ENCODE measurements around the gene SUDS3. TPM values are rescaled to one million over a fixed set of nuclear protein-coding genes. Genes with fewer than 3 reads are reported as not detected.
"Not testable (repeated sequence)": the region's sequence is repeated elsewhere in the genome, so short reads cannot be mapped to it uniquely, and the experiment has no call there.

Gene SUDS3
- total and polyA plus RNA-seq, 2 experiments from 2014 or later, result 53.0 to 77.1 TPM

DNA sequence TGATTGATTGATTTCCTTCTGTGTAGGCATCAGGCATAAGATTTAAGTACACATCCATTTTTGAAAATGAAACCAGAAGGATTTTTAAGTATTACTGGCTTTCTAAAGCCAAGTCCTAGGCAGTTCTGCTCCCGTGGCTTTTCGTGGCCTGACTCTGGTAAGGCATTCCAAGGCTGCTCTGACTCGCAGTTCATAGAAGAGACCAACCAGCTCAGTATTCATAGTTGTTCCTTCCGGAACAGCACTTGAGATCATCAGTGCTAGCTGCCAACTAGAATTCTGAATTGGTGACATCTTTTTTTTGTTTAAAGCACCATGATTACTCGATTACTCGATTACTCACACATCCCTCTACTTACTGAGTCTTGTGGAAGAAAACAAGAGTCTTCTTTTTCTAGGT lies 25.9 kb downstream of the SUDS3 start (continued):
- TF ChIP-seq, protein P1, sequence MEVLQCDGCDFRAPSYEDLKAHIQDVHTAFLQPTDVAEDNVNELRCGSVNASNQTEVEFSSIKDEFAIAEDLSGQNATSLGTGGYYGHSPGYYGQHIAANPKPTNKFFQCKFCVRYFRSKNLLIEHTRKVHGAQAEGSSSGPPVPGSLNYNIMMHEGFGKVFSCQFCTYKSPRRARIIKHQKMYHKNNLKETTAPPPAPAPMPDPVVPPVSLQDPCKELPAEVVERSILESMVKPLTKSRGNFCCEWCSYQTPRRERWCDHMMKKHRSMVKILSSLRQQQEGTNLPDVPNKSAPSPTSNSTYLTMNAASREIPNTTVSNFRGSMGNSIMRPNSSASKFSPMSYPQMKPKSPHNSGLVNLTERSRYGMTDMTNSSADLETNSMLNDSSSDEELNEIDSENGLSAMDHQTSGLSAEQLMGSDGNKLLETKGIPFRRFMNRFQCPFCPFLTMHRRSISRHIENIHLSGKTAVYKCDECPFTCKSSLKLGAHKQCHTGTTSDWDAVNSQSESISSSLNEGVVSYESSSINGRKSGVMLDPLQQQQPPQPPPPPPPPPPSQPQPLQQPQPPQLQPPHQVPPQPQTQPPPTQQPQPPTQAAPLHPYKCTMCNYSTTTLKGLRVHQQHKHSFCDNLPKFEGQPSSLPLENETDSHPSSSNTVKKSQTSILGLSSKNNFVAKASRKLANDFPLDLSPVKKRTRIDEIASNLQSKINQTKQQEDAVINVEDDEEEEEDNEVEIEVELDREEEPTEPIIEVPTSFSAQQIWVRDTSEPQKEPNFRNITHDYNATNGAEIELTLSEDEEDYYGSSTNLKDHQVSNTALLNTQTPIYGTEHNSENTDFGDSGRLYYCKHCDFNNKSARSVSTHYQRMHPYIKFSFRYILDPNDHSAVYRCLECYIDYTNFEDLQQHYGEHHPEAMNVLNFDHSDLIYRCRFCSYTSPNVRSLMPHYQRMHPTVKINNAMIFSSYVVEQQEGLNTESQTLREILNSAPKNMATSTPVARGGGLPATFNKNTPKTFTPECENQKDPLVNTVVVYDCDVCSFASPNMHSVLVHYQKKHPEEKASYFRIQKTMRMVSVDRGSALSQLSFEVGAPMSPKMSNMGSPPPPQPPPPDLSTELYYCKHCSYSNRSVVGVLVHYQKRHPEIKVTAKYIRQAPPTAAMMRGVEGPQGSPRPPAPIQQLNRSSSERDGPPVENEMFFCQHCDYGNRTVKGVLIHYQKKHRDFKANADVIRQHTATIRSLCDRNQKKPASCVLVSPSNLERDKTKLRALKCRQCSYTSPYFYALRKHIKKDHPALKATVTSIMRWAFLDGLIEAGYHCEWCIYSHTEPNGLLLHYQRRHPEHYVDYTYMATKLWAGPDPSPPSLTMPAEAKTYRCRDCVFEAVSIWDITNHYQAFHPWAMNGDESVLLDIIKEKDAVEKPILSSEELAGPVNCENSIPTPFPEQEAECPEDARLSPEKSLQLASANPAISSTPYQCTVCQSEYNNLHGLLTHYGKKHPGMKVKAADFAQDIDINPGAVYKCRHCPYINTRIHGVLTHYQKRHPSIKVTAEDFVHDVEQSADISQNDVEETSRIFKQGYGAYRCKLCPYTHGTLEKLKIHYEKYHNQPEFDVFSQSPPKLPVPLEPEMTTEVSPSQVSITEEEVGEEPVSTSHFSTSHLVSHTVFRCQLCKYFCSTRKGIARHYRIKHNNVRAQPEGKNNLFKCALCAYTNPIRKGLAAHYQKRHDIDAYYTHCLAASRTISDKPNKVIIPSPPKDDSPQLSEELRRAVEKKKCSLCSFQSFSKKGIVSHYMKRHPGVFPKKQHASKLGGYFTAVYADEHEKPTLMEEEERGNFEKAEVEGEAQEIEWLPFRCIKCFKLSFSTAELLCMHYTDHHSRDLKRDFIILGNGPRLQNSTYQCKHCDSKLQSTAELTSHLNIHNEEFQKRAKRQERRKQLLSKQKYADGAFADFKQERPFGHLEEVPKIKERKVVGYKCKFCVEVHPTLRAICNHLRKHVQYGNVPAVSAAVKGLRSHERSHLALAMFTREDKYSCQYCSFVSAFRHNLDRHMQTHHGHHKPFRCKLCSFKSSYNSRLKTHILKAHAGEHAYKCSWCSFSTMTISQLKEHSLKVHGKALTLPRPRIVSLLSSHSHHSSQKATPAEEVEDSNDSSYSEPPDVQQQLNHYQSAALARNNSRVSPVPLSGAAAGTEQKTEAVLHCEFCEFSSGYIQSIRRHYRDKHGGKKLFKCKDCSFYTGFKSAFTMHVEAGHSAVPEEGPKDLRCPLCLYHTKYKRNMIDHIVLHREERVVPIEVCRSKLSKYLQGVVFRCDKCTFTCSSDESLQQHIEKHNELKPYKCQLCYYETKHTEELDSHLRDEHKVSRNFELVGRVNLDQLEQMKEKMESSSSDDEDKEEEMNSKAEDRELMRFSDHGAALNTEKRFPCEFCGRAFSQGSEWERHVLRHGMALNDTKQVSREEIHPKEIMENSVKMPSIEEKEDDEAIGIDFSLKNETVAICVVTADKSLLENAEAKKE (CRISPR knock-in tag; IDR thresholded peaks at IDR 0.05), result no peak
- no peak for TF ChIP-seq EZH2phosphoT487 (IDR thresholded peaks at IDR 0.05; ENCODE audit: unreplicated experiment)
- TF ChIP-seq CREB1 (CRISPR knock-in tag; IDR thresholded peaks at IDR 0.05; ENCODE audit: low read depth), result no peak
- TF ChIP-seq, protein P2, sequence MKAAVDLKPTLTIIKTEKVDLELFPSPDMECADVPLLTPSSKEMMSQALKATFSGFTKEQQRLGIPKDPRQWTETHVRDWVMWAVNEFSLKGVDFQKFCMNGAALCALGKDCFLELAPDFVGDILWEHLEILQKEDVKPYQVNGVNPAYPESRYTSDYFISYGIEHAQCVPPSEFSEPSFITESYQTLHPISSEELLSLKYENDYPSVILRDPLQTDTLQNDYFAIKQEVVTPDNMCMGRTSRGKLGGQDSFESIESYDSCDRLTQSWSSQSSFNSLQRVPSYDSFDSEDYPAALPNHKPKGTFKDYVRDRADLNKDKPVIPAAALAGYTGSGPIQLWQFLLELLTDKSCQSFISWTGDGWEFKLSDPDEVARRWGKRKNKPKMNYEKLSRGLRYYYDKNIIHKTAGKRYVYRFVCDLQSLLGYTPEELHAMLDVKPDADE (IDR thresholded peaks at IDR 0.05), result no peak

DNA sequence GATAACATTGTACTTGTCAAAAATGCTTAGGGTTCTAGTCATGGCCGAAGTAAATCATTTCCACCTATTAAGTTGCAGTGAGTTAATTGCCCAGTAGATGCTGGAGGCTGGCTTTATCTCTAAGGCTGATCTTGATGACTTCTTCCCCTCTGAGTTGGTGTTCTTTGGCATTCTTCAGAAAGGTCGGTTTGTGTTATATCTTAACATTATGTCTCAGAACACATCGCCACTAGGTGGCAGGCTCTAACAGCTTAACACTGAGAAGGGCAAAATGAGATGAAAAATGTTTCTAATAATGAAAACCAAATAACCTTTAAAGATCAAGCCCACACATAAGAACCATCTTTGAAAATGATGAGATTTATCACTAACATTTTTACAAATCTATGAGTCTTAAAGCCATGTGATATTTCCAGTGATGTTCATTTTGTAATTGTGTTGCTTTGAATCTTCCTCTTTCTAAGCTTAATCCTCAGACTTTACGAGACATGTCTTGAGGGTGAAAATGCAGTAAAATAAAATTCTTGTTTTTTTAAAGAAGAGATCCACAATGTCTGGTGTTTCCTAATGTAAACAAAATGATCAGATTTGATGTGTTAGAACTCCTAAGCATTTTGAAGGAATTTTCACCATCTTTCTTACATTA lies 28.6 kb downstream of the SUDS3 start:
- Histone ChIP-seq H3K4me3 (no peak overlapping the region), H3F3A (replicated peaks; ENCODE audit: low read depth) (no peaks in the 10 kb centered on the region), H3K27me3 (ENCODE audit: insufficient read depth) (no peaks in the 10 kb centered on the region), H4K20me1 (replicated peaks; ENCODE audit: insufficient read depth) (no peaks in the 10 kb centered on the region), H3K9me2 (ENCODE audit: insufficient read depth) (no peaks in the 10 kb centered on the region), H3K36me3 (ENCODE audit: insufficient read depth) (peaks cover 41% of the 10 kb centered on the region), H3K79me2 (replicated peaks; ENCODE audit: insufficient read depth) (no peaks in the 10 kb centered on the region), H3K4me1 (ENCODE audit: insufficient read depth) (no peaks in the 10 kb centered on the region), H3K27ac (ENCODE audit: low read depth) (no peak overlapping the region), H2AFZ (no peak overlapping the region), H3K4me2 (no peak overlapping the region)
- Mint-ChIP-seq H3K4me3 (no peak overlapping the region), H3K9me3 (no peaks in the 10 kb centered on the region), H3K27me3 (ENCODE audit: insufficient read depth, low read depth, poor library complexity) (peaks cover 2% of the 10 kb centered on the region), H3K36me3 (ENCODE audit: low read depth) (peaks cover 86% of the 10 kb centered on the region), H3K4me1 (no peaks in the 10 kb centered on the region), H3K27ac (no peak overlapping the region)
- TF ChIP-seq EZH2 (IDR thresholded peaks at IDR 0.05; ENCODE audit: low read depth, unreplicated experiment), result no peak
- TF ChIP-seq, protein P3, sequence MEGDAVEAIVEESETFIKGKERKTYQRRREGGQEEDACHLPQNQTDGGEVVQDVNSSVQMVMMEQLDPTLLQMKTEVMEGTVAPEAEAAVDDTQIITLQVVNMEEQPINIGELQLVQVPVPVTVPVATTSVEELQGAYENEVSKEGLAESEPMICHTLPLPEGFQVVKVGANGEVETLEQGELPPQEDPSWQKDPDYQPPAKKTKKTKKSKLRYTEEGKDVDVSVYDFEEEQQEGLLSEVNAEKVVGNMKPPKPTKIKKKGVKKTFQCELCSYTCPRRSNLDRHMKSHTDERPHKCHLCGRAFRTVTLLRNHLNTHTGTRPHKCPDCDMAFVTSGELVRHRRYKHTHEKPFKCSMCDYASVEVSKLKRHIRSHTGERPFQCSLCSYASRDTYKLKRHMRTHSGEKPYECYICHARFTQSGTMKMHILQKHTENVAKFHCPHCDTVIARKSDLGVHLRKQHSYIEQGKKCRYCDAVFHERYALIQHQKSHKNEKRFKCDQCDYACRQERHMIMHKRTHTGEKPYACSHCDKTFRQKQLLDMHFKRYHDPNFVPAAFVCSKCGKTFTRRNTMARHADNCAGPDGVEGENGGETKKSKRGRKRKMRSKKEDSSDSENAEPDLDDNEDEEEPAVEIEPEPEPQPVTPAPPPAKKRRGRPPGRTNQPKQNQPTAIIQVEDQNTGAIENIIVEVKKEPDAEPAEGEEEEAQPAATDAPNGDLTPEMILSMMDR (conservative IDR thresholded peaks at IDR 0.05; ENCODE audit: low read depth in 2 of 2), result peak; percentile 85 to 98
- peak; percentile 94 for DNase-seq (ENCODE audit: low spot score)
- ATAC-seq, result peak; percentile 80

DNA sequence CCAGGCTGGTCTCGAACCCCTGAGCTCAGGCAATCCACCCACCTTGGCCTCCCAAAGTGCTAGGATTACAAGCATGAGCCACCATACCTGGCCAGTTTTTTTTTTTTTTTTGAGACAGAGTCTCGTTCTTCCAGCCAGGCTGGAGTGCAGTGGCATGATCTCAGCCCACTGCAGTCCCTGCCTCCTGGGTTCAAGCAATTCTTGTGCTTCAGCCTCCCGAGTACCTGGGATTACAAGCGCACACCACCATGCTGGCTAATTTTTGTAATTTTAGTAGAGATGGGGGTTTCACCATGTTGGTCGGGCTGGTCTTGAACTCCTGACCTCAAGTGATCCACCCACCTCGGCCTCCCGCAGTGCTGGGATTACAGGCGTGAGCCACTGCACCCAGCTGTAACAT lies 31.9 kb downstream of the SUDS3 start:
- not testable (repeated sequence) for ATAC-seq; H3K27ac ChIP-seq (ENCODE audit: low read depth); H3K4me1 ChIP-seq (ENCODE audit: insufficient read depth); H3K4me3 Mint-ChIP-seq; H2AFZ ChIP-seq; H3K27ac Mint-ChIP-seq; H3K27me3 ChIP-seq (ENCODE audit: insufficient read depth); H3K4me2 ChIP-seq; H3K79me2 ChIP-seq (replicated peaks; ENCODE audit: insufficient read depth); H3K4me1 Mint-ChIP-seq; H3K9me3 Mint-ChIP-seq; DNase-seq (ENCODE audit: low spot score); H3K27me3 Mint-ChIP-seq (ENCODE audit: insufficient read depth, low read depth, poor library complexity); H3K4me3 ChIP-seq; H3K9me2 ChIP-seq (ENCODE audit: insufficient read depth); H4K20me1 ChIP-seq (replicated peaks; ENCODE audit: insufficient read depth); H3F3A ChIP-seq (replicated peaks; ENCODE audit: low read depth)
- H3K36me3 ChIP-seq (ENCODE audit: insufficient read depth), result peaks cover 52% of the 10 kb centered on the region
- peaks cover 84% of the 10 kb centered on the region for H3K36me3 Mint-ChIP-seq (ENCODE audit: low read depth)

Measured in GM23338 (cell line).